IMR-90 (cell line): ENCODE data around the gene ABHD6. TPM values are rescaled to one million over a fixed set of nuclear protein-coding genes. Genes with fewer than 3 reads are reported as not detected.

ENCODE experiments used
- ATAC-seq: fragments of 200-7000 bp; cut with Tn5 transposase; 2 replicates; pipeline ENCODE4 v1.9.1; 2020; ENCODE audit warnings: low read depth, mild to moderate bottlenecking, moderate library complexity
- BruUV-seq: library from RNA; stranded (reverse); fragments of 400-500 nt; replicated peaks from 2 replicates; lab custom pipeline; 2021; lab: Mats Ljungman, UMichigan
- CTCF ChIA-PET: fragments of 300-600 bp; formaldehyde crosslinking; extraction: SDS; loops from one replicate; lab custom pipeline; 2021; ENCODE audit warnings: antibody characterized with exemption; lab: Yijun Ruan, JAX
- POLR2A ChIA-PET: fragments of 300-600 bp; sonication (Branson Sonifier 250); formaldehyde crosslinking; loops from one replicate; lab custom pipeline; 2022; ENCODE audit warnings: antibody characterized with exemption; ENCODE audit not compliant: unreplicated experiment; lab: Charles Lee
- DNase-seq: peaks from one replicate; pipeline ENCODE4 v3.0.0; 2013
- H2AFZ ChIP-seq: replicated peaks from 2 replicates; pipeline ENCODE3; 2013; ENCODE audit warnings: low read length, mild to moderate bottlenecking; ENCODE audit not compliant: poor library complexity
- H2AK5ac ChIP-seq: 2 replicates; pipeline ENCODE4 v1.6.1; 2013; ENCODE audit warnings: low read depth, low read length, inconsistent platforms
- H2AK9ac ChIP-seq: replicated peaks from 2 replicates; pipeline ENCODE3; 2013; ENCODE audit warnings: mild to moderate bottlenecking, low read depth, low read length, moderate library complexity; ENCODE audit not compliant: poor library complexity
- H2BK120ac ChIP-seq: 2 replicates; pipeline ENCODE4 v1.6.1; 2013; ENCODE audit warnings: low read depth, low read length, inconsistent platforms
- H2BK15ac ChIP-seq: 3 replicates; pipeline ENCODE4 v1.6.1; 2013; ENCODE audit warnings: low read depth, low read length, inconsistent platforms
- H2BK20ac ChIP-seq: 2 replicates; pipeline ENCODE4 v1.6.1; 2013; ENCODE audit warnings: low read depth, mild to moderate bottlenecking, inconsistent platforms, low read length, moderate library complexity
- H2BK5ac ChIP-seq: 2 replicates; pipeline ENCODE4 v1.6.1; 2013; ENCODE audit warnings: mild to moderate bottlenecking, low read depth, low read length, inconsistent platforms; ENCODE audit not compliant: poor library complexity, severe bottlenecking
- H3K14ac ChIP-seq: replicated peaks from 2 replicates; pipeline ENCODE4 v1.6.1; 2013; ENCODE audit warnings: low read depth, low read length, inconsistent platforms
- H3K18ac ChIP-seq: 2 replicates; pipeline ENCODE4 v1.6.1; 2013; ENCODE audit warnings: low read depth, low read length, control low read depth
- H3K23ac ChIP-seq: 2 replicates; pipeline ENCODE4 v1.6.1; 2013; ENCODE audit warnings: low read depth, low read length, inconsistent platforms
- H3K27ac ChIP-seq: 2 replicates; pipeline ENCODE4 v1.5.1; 2013; ENCODE audit warnings: mild to moderate bottlenecking, control low read depth, low read length; ENCODE audit not compliant: insufficient read depth
- H3K27me3 ChIP-seq: 2 replicates; pipeline ENCODE4 v1.6.1; 2013; ENCODE audit warnings: low read length; ENCODE audit not compliant: control insufficient read depth, insufficient read depth
- H3K36me3 ChIP-seq: 2 replicates; pipeline ENCODE4 v1.6.1; 2013; ENCODE audit warnings: low read length, mixed read lengths; ENCODE audit not compliant: control insufficient read depth, insufficient read depth
- H3K4ac ChIP-seq: 2 replicates; pipeline ENCODE4 v1.6.1; 2013; ENCODE audit warnings: low read depth, low read length, inconsistent platforms
- H3K4me1 ChIP-seq: 2 replicates; pipeline ENCODE4 v1.6.1; 2013; ENCODE audit warnings: low read length, mixed read lengths; ENCODE audit not compliant: control insufficient read depth, insufficient read depth
- H3K4me2 ChIP-seq: 2 replicates; pipeline ENCODE4 v1.6.1; 2013; ENCODE audit warnings: low read depth, mild to moderate bottlenecking, control low read depth, low read length, moderate library complexity
- H3K4me3 ChIP-seq: 2 replicates; pipeline ENCODE4 v1.5.1; 2013; ENCODE audit warnings: low read depth, mild to moderate bottlenecking, control low read depth, low read length, moderate library complexity; ENCODE audit not compliant: insufficient read depth
- H3K56ac ChIP-seq: 2 replicates; pipeline ENCODE4 v1.6.1; 2013; ENCODE audit warnings: low read length, inconsistent platforms; ENCODE audit not compliant: insufficient read depth; ENCODE audit errors: extremely low read depth
- H3K79me1 ChIP-seq, 2 experiments: 2 replicates each; pipeline ENCODE4 v1.6.1; 2013; ENCODE audit warnings: low read length in 2 of 2, inconsistent platforms in 1 of 2, low read depth in 1 of 2
- H3K9ac ChIP-seq: 2 replicates; pipeline ENCODE4 v1.6.1; 2013; ENCODE audit warnings: low read depth, low read length, control low read depth
- H3K9me1 ChIP-seq: 2 replicates; pipeline ENCODE4 v1.6.1; 2013; ENCODE audit warnings: low read length, inconsistent platforms; ENCODE audit not compliant: insufficient read depth
- H3K9me3 ChIP-seq: 2 replicates; pipeline ENCODE4 v1.6.1; 2013; ENCODE audit warnings: low read length; ENCODE audit not compliant: control insufficient read depth, insufficient read depth
- H4K20me1 ChIP-seq: 2 replicates; pipeline ENCODE4 v1.6.1; 2013; ENCODE audit warnings: low read length, inconsistent platforms; ENCODE audit not compliant: insufficient read depth
- H4K5ac ChIP-seq: 2 replicates; pipeline ENCODE4 v1.6.1; 2013; ENCODE audit warnings: mild to moderate bottlenecking, low read depth, low read length, control low read depth
- H4K8ac ChIP-seq, 2 experiments: 2 replicates each; pipeline ENCODE4 v1.6.1; 2013; ENCODE audit warnings: low read depth in 2 of 2, low read length in 2 of 2, control low read depth in 1 of 2, inconsistent platforms in 1 of 2
- H4K91ac ChIP-seq: 2 replicates; pipeline ENCODE4 v1.6.1; 2013; ENCODE audit warnings: low read depth, low read length, inconsistent platforms; ENCODE audit not compliant: insufficient read depth
- CTCF ChIP-seq: conservative IDR thresholded peaks from 2 replicates; pipeline ENCODE4 v1.5.1; 2012; ENCODE audit warnings: mild to moderate bottlenecking, low read depth, low read length, improper control_type of control experiment
- MAFK ChIP-seq: IDR thresholded peaks from 2 replicates; pipeline ENCODE4 v1.6.1; 2012; ENCODE audit warnings: low read depth, low read length, improper control_type of control experiment
- WGBS, 2 experiments: methylation state at CpG; one replicate each; pipeline versions ENCODE4 v1.1.5 to v1.1.7; 2013; ENCODE audit warnings: missing lambda C conversion rate in 2 of 2; ENCODE audit not compliant: insufficient read length in 1 of 2; ENCODE audit errors: extremely low coverage in 2 of 2; 5-methylcytosine and 5-hydroxymethylcytosine counted together
- dilution Hi-C: fragments of 300-500 bp; cut with HindIII; formaldehyde crosslinking; loops from one replicate; pipeline ENCODE4 v1.14.3; 2018; ENCODE audit warnings: low sequenced_read_pairs; ENCODE audit not compliant: unreplicated experiment
- in situ Hi-C: fragments of 300-500 bp; cut with MboI; formaldehyde crosslinking; loops from 3 replicates; pipeline ENCODE4 v1.14.3; 2019; ENCODE audit warnings: low sequenced_read_pairs, inconsistent platforms, mixed read lengths
- intact Hi-C: fragments of 100-400 bp; cut with micrococcal nuclease; formaldehyde crosslinking; loops from 2 replicates; pipeline ENCODE4 v1.10.0; 2022
- polyA plus RNA-seq, 3 experiments: library from polyadenylated mRNA; depleted of rRNA; stranded (reverse); fragments of >200 nt; gene quantifications; 2 replicates each; pipeline ENCODE4 v1.2.3, GENCODE V29; 2012; ENCODE audit warnings: low replicate concordance in 1 of 3
- total RNA-seq: library from RNA; depleted of rRNA; stranded (reverse); fragments of >200 nt; gene quantifications from 2 replicates; pipeline ENCODE4 v1.2.3, GENCODE V29; 2012

ABHD6 gene
- total and polyA plus RNA-seq, 2 of the 4 experiments (the other 2 are of a cell fraction): 5.0 to 5.6 TPM

GRCh38 chr3:58204720-58205119 is 32.9 kb upstream of the ABHD6 start:
- H3K36me3 ChIP-seq: no peaks in the 10 kb centered on the region
- H2BK120ac ChIP-seq: no peak overlapping the region
- no peak overlapping the region for H2BK15ac ChIP-seq
- no peaks in the 10 kb centered on the region for H3K9me1 ChIP-seq
- H3K9me3 ChIP-seq: peaks cover 2% of the 10 kb centered on the region; the same call in 1 of the 2 replicates
- no peak overlapping the region for H4K5ac ChIP-seq
- H3K27me3 ChIP-seq: peaks cover 26% of the 10 kb centered on the region
- no peak overlapping the region for H4K8ac ChIP-seq
- intact Hi-C loops (no loop called here), dilution Hi-C loops (no loop called here), in situ Hi-C loops (no loop called here)
- no peak overlapping the region for H3K9ac ChIP-seq
- no peak overlapping the region for H3K56ac ChIP-seq
- H4K20me1 ChIP-seq: no peaks in the 10 kb centered on the region
- no peak for DNase-seq
- no peak overlapping the region for H3K23ac ChIP-seq
- no peaks in the 10 kb centered on the region for H3K79me1 ChIP-seq
- CTCF ChIA-PET: interaction anchor here (1.1 to 1.2 kb wide), 2 partner anchors 12 to 27 kb away, joined by 3 to 4 read pairs; no protein-coding TSS in a partner anchor
- no peak for ATAC-seq
- no peak overlapping the region for H2AFZ ChIP-seq
- no peak overlapping the region for H3K27ac ChIP-seq
- H4K91ac ChIP-seq: no peak overlapping the region
- no peak overlapping the region for H2AK5ac ChIP-seq
- POLR2A ChIA-PET: no interaction called here
- no peak overlapping the region for H3K4ac ChIP-seq
- no peak overlapping the region for H3K14ac ChIP-seq
- no CpG with 5 or more reads among the region's 4 CpGs for WGBS, 2 experiments
- no peak overlapping the region for H3K4me2 ChIP-seq
- H3K18ac ChIP-seq: no peak overlapping the region
- H2AK9ac ChIP-seq: no peak overlapping the region
- no peak overlapping the region for H2BK20ac ChIP-seq
- H3K4me1 ChIP-seq: peaks cover 3% of the 10 kb centered on the region
- H3K4me3 ChIP-seq: no peak overlapping the region
- TF ChIP-seq CTCF (no peak), MAFK (0 out of 2 replicates have a peak, but pooled peaks have one; percentile 17)
- H2BK5ac ChIP-seq: no peak overlapping the region
- no TSS peak for BruUV-seq
